Stimulated activated CD4-positive, alpha-beta T cell treated with anti-CD3 and anti-CD28 coated beads, Interleukin-1b, Interleukin-23, amount 100 ng/mL, for 24 hours (primary cell): ENCODE results near the gene CBX7.
"Not testable (repeated sequence)": the region's sequence is repeated elsewhere in the genome, so short reads cannot be mapped to it uniquely, and the experiment has no call there.

Experiments used
- DNase-seq, 4 experiments: peaks; one replicate each; pipeline ENCODE4 v3.0.0-alpha.2; 2020; ENCODE audit warnings: low read depth in 4 of 4, low spot score in 1 of 4

CBX7 gene

GRCh38 chr22:39174498-39175352, 22.2 kb upstream of the CBX7 start:
- peak in 1 of 4 experiments; percentile 25 for DNase-seq

DNA sequence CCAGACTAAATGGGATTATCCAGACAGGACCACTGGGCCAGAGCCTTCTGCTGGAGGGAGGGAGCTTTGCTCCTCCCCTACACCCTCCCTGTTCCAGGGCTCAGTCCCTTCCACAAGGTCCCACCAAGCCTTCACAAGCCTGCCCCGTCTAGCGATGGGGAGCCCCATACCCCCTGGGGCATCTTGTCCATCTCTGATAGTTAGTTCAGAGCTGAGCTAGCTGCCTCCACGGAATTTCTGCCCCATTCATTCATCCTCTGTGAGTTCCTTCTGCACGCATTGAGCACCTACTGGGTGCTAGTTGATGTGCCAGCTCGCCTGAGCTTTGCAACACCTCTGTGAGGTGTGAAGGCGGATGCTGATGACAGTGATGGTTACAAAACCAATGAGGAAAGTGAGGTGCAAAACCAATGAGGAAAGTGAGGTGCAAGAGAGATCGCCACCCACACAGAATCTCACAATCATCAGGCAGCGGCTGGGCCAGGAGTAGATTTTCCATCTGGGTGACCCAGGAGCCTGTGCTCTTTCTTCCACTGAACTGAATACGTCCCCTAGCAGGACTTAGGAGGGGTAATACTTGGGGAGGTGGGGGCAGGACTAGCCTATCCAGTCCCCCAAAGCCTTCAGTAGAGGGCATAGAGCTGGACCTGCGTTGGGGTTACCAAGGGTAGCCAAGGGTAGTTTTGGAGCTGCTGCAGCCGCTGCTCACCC, 21.5 kb upstream of the CBX7 start:
- DNase-seq = no peak

- no peak for DNase-seq
Observed at GRCh38 chr22:39173050-39173706, 20.7 kb upstream of the CBX7 start.

DNA sequence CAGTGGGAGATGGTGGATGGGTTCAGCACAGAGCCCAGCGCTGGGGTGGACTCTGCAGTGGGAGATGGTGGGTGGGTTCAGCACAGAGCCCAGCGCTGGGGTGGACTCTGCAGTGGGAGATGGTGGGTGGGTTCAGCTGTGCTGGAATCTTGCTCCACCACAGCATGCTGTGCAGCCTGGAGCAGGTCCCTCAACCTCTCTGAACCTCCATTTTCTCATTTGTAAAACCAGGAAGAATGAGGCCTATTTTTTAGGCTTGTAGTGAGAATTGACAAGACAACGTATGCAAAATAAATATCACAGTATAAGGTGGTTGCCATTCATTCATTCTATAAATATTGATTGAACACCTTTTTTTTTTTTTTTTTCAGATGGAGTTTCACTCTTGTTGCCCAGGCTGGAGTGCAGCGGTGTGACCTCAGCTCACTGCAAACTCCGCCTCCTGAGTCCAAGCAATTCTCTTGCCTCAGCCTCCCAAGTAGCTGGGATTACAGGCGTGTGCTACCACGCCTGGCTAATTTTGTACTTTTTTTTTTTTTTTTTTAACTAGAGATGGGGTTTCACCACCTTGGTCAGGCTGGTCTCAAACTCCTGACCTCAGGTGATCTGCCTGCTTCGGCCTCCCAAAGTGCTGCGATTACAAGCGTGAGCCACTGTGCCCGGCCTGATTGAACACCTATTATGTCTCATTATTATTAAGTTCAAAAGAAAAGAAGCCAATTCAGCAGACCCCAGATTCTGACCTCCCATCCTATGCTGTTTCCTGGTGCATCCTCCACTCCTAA, 20.0 kb upstream of the CBX7 start:
- DNase-seq = not testable (repeated sequence)

DNA sequence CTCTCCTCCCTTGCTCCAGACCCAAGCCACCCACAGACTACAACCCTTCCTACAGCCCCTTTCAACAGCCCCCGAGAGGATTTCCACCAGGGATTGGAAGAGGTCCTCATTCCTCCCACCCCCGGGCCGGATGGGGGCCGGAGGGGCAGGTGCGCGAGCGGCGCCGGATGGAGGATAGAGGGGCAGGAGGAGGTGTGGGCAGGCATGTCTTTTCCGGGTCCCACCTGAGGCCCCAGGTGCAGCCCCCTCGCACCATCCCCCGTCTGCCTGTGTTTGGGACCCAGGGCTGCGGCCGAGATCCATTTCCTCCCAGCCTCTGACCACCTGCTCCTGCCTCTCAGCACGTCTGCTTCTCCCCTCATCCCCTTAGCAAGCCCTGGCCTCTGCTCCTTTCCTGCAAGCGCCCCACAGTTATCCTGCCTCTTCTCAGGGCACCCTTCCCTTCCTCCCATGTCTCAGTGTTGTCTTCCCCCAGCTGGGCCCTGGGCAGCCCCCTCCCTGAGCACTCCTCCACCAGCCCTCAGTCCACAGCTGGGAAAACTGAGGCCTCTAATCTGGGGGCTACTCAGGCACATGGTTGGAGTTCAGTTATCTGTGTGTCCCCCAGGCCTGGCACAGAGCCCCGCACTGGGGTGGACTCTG, 19.3 kb upstream of the CBX7 start:
- DNase-seq = no peak

DNA sequence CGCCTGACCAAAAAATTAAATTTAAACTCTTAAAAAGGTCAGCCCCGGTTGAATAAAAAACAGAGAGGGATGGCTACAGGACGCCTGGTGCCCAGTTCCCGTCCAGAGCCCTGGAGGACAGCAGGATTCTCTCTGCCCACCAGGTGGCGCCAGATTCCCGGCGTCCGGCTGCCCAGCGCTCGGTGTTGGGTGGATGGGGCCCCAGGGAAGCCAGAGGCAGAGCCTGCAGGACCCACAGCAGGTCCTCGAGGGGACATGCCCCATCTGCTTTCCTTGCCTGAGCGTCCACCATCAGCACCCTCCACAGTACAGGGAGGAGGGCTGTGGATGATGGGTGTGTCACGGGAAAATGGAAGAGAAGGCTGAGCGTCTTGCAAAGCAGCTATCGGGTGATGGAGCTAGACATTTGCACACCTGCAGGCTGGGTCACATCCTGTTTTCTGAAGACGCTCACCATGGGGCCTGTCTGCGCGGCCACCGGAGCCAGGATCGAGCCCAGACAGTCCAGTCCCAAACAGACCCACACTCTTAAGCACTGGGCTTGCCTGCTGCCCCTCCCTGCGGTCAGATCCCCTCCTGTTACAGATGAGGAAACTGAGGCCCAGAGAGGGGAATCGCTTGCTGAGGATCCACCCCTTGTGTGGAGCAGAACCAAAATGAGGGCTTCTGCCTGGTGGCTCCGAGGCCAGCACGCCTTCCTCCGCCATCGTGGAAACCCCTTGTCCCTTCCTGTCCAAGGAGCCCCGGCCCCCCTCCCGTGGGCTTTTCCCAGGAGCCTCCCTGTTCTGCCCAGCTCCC, 18.5 kb upstream of the CBX7 start:
- DNase-seq = peak; percentile 62 to 77 (median 72)

DNA sequence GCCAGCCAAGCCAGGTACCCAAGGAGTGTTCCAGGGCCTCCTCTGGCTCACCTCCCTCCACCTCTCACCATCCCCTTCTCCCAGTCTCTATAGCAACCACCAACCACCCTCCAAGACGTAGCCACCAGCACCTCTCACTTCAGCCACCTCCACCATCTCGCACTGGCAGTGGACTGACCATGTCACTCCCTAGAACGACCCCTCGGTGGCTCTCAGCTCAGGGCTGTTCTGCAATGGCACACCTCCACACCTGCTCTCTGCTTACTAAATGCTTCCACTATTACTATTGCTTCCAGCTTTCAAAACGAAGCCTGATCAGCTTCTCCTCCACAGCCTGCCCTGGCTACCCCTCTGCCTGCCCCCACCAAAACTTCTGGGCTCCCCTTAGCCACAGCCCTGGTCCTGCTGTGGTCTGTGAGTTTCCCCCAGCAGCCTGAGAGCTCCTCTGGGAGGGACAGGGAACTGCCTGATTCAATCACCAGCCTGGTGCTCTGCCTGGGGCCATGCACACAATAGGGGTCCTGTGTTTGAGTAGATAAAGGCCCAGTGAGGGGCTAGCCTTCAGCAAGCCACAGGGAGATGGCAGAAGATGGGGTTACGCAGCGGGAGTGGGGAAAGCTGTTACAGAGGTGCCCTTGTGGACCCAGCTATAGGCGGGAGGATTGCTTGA, 17.5 kb upstream of the CBX7 start:
- no peak for DNase-seq

- no peak for DNase-seq
Observed at GRCh38 chr22:39166547-39166946, 14.1 kb upstream of the CBX7 start.

DNA sequence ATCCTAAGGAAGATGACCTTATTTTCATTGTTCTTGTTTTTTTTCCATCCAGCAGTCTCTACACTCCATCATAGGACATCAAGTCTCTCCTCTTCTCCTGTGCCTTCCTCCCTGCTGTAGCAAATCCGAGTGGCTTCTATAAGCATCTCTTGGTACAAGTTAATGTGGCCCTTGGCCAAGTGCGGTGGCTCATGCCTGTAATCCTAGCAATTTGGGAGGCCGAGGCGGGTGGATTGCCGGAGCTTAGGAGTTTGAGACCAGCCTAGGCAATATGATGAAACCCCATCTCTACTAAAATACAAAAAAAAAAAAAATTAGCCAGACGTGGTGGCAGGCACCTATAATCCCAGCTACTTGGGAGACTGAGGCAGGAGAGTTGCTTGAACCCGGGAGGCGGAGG, 3.6 kb upstream of the CBX7 start:
- DNase-seq = not testable (repeated sequence)

DNA sequence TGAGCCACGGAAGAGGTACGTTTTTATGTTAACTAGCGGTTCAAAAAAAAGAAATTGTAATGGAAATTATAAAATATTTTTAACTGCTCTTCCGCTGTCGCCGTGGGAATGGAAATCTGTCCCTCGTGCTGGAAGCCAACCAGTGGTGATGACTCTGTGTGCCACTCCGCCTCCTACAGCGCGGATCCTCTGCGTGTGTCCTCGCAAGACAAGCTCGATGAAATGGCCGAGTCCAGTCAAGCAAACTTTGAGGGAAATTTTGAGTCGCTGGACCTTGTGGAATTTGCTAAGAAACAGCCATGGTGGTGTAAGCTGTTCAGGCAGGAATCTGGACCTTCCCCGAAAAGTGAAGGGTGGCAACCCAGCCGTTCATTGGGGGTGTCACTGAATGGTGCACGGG, 2.9 kb upstream of the CBX7 start:
- no peak for DNase-seq

DNA sequence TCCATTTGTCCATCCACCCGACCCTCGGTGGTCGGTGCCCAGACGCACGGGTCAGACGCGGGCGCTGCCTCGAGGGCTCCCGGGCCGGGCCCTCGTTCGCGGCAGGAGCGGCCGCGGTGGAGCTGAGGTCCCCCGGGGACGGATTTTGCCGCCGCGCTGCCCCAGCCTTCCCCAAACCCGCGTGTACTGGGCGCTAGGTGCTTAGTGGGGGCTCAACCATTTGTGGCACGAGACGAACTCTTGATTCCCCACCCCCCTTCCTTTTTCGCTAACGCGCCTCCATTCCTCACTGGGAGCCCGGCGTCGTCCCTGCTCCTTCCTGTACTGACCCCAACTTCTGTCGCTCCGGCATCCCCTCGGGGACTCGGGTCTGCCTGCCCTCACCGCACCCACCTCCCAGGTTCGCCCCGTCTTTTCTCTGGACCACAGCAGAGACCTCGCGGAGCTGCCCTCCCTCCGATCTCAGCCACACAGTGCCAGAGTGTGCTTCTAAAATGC, 789 bp upstream of the CBX7 start:
- no peak for DNase-seq

DNA sequence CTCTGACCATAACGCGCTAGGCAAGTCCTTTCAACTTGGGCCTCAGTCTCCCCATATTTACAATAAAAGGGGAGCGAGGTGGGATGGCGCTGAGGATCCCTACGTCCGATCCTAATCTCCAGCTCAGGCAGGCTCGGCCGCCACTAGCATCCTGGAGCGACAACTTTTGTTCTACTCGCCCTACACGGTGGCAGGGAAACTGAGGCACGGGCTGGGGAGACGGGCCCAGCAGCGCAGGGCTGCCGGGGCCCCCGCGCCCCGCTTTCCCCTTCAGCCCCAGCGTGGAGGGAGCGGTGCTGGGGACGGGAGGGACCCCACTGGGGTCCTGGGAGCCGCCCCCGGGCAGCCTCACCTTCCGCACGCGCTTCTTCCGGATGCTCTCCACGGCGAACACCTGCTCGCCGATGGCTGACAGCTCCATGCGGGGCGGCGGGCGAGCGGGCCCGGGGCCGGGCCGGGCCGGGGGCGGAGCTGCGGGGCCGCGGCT, 413 bp downstream of the CBX7 start:
- DNase-seq = no peak

GRCh38 chr22:39151329-39151975, 1.0 kb downstream of the CBX7 start:
- no peak for DNase-seq

GRCh38 chr22:39150848-39151215, 1.6 kb downstream of the CBX7 start:
- no peak for DNase-seq

DNA sequence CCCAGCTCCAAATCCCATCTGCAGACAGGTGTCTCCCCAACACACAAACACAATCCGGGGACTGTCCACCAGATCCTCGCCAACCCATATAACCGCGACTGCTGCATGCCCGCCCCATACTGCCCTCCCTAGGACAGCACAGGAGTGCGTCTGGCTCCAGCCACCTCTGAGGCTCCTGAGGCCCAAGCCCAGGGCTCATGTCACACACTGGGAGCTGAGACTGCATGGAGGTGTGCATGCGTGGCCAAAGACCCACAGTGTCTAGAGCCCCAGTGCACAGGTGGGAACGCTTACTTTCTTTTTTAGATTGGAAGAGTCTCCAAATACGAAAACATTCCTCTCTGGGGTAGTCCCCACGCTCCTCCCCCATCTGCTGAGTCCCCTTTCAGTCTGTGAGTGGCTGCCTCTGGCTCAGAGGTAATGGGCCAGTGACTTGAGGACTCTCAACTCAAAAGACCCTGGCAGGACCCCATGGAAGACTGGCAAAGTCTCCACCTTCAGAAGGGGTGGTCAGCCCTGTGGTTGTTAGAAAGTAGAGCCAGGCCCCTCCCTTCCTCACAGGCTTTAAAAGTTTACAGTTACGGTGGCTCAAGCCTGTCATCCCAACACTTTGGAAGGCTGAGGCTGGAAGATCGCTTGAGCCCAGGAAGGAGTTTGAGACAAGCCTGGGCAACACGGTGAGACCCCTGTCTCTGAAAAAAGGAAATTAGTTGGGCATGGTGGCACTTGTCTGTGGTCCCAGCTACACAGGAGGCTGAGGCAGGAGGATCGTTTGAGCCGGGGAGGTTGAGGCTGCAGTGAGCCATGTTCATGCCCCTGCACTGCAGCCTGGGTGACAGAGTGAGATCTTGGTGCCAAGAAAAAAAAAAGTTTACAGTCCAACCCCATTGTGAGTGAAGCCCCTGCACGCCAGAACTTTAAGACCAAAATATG, 2.3 kb downstream of the CBX7 start:
- no peak for DNase-seq

DNA sequence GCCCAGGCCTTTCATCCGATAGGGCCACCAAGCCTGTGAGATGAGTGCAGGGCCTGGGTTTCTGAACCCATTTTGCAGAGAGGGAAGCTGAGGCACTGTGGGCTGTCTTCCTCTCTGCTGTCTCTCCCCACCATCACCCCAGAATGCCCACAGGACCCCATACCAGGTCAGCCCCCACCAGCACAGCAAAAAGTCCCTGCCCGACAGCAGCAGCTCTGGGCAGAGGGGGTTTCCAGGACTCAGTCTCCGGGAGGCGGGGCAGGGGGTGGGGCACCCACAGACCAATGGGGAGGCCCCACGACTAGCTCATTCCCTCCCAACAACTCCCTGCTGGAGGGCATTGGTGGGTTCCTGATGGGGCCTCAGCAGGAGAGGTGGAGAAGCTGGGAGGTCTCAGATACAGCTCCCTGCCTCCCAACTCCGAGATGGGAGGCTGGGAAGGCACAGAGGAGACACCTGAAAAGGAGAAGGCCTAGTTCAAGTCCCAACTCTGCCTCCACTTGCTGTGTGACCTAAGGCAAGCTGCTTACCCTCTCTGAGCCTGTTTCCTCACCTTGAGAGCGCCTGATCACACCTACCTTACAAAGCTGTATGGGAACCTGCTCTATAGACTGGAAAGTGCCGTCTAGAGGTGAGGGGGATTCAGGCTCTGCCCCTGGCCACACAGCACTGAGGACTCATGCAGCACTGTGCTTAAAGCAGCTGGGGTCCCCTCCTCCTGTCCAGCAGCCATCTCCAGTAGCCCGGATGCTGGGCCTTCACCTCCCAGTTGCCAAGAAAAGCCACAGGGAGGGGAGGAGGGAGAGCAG, 3.5 kb downstream of the CBX7 start:
- DNase-seq = peak in 2 of 4 experiments; percentile 54 to 62
